Measurements from ENCODE around the gene NUTM1. TPM values are rescaled to one million over a fixed set of nuclear protein-coding genes. Genes with fewer than 3 reads are reported as not detected.

NUTM1 gene
- total RNA-seq, 1 experiment from 2014 or later = 0.07 TPM

- peak; percentile 96 for ATAC-seq
- DNase-seq (ENCODE audit: low read depth, low spot score) = peak; percentile 65
- H3K4me3 ChIP-seq (replicated peaks in 1 of 2; ENCODE audit: low read depth in 1 of 2, low read length in 2 of 2) = peak within 1 kb of the TSS; percentile 55 to 68
- ChIA-PET POLR2A (interaction anchor here (1.0 to 1.9 kb wide), 9 partner anchors 8 to 129 kb away, joined by 3 to 9 read pairs (median 4); no protein-coding TSS in a partner anchor), RAD21 (ENCODE audit: low non-redundant PET in 1 of 2, low total read pairs in 2 of 2, uncharacterized antibody in 2 of 2, unreplicated experiment in 2 of 2) (interaction anchor here in 1 of 2 experiments (0.7 kb wide), 1 partner anchor 24 kb away, joined by 8 read pairs; no protein-coding TSS in a partner anchor), CTCF (interaction anchor here (1.0 kb wide), 2 partner anchors 128 to 250 kb away, joined by 3 to 4 read pairs; partner anchors contain the start of gene KATNBL1)
- no TSS peak for BruUV-seq (replicated peaks)
- no peak within 1 kb of the TSS for H2AFZ ChIP-seq (ENCODE audit: low read depth, low read length, poor library complexity, severe bottlenecking)
- H3K4me1 ChIP-seq (ENCODE audit: control insufficient read depth in 1 of 2, insufficient read depth in 2 of 2, low read length in 2 of 2) = peaks cover 10 to 29% of the 10 kb centered on the region in 2 experiments; a peak in 3 of 4 replicates
- H4K20me1 ChIP-seq (ENCODE audit: insufficient read depth) = no peaks in the 10 kb centered on the region
- H3K27me3 ChIP-seq (ENCODE audit: insufficient read depth, low read length) = no peaks in the 10 kb centered on the region
- H3K9me2 ChIP-seq (ENCODE audit: insufficient read depth) = no peaks in the 10 kb centered on the region
- intact Hi-C loops (cut with micrococcal nuclease) = loop anchor here (5.0 kb wide), 1 partner anchor 100 kb away; no protein-coding TSS in a partner anchor
- peak within 1 kb of the TSS; percentile 63 for H3K9ac ChIP-seq (ENCODE audit: low read length)
- peak within 1 kb of the TSS; percentile 91 for H3K4me2 ChIP-seq (ENCODE audit: low read length)
- TF ChIP-seq MAX (IDR thresholded peaks at IDR 0.05) (0 out of 2 replicates have a peak, but pooled peaks have one; percentile 29), POLR2AphosphoS5 (IDR thresholded peaks at IDR 0.05; ENCODE audit: low read depth, low read length) (peak; percentile 63), YY1 (IDR thresholded peaks at IDR 0.05; ENCODE audit: extremely low read depth, insufficient replicate concordance, low read depth, low read length) (no peak), JUND (IDR thresholded peaks at IDR 0.05) (0 out of 2 replicates have a peak, but pooled peaks have one; percentile 12), SP1 (IDR thresholded peaks at IDR 0.05; ENCODE audit: low read depth) (no peak)
- H3K9me3 ChIP-seq (ENCODE audit: control insufficient read depth in 1 of 2, insufficient read depth in 1 of 2, low read depth in 1 of 2, low read length in 2 of 2) = no peaks in the 10 kb centered on the region
- H3K36me3 ChIP-seq (ENCODE audit: control insufficient read depth in 1 of 2, insufficient read depth in 2 of 2, low read length in 2 of 2) = peaks cover 20 to 32% of the 10 kb centered on the region in 2 experiments
- peak within 1 kb of the TSS; percentile 68 for H3K27ac ChIP-seq (ENCODE audit: low read depth, low read length)
- H3K79me2 ChIP-seq (ENCODE audit: insufficient read depth, low read length) = peaks cover 39% of the 10 kb centered on the region
Observed at GRCh38 chr15:34337557-34338306, 5.4 kb upstream of the NUTM1 start, which contains the start of gene SLC12A6. Gene SLC12A6, minus strand, starts transcription at chr15:34337781. Its CDS starts 1,101 bp downstream, at chr15:34336680.

- Histone ChIP-seq H3K4me2 (ENCODE audit: low read length) (peak overlapping the region; percentile 91), H3K4me1 (ENCODE audit: control insufficient read depth in 1 of 2, insufficient read depth in 2 of 2, low read length in 2 of 2) (peaks cover 10 to 32% of the 10 kb centered on the region in 2 experiments; a peak in 3 of 4 replicates), H3K36me3 (ENCODE audit: control insufficient read depth in 1 of 2, insufficient read depth in 2 of 2, low read length in 2 of 2) (peaks cover 20 to 32% of the 10 kb centered on the region in 2 experiments), H2AFZ (ENCODE audit: low read depth, low read length, poor library complexity, severe bottlenecking) (no peak overlapping the region), H3K9me2 (ENCODE audit: insufficient read depth) (no peaks in the 10 kb centered on the region), H3K27ac (ENCODE audit: low read depth, low read length) (peak overlapping the region; percentile 68; the same call in 1 of the 2 replicates), H3K9me3 (ENCODE audit: control insufficient read depth in 1 of 2, insufficient read depth in 1 of 2, low read depth in 1 of 2, low read length in 2 of 2) (no peaks in the 10 kb centered on the region), H3K4me3 (replicated peaks in 1 of 2; ENCODE audit: low read depth in 1 of 2, low read length in 2 of 2) (peak overlapping the region; percentile 15 to 68), H3K9ac (ENCODE audit: low read length) (peak overlapping the region; percentile 63), H4K20me1 (ENCODE audit: insufficient read depth) (no peaks in the 10 kb centered on the region), H3K79me2 (ENCODE audit: insufficient read depth, low read length) (peaks cover 41% of the 10 kb centered on the region), H3K27me3 (ENCODE audit: insufficient read depth, low read length) (no peaks in the 10 kb centered on the region)
- no TSS peak for BruUV-seq (replicated peaks)
- ChIA-PET POLR2A (interaction anchor here (1.0 to 1.9 kb wide), 8 partner anchors 9 to 130 kb away, joined by 3 to 9 read pairs (median 4); no protein-coding TSS in a partner anchor), CTCF (interaction anchor here (1.0 kb wide), 3 partner anchors 27 to 250 kb away, joined by 3 to 4 read pairs (median 3); partner anchors contain the start of gene KATNBL1), RAD21 (ENCODE audit: low non-redundant PET in 1 of 2, low total read pairs in 2 of 2, uncharacterized antibody in 2 of 2, unreplicated experiment in 2 of 2) (no interaction called here)
- intact Hi-C loops (cut with micrococcal nuclease) = loop anchor here (5.0 kb wide), 1 partner anchor 101 kb away; no protein-coding TSS in a partner anchor
- TF ChIP-seq SIN3A (IDR thresholded peaks at IDR 0.05; ENCODE audit: low read depth) (no peak), CBX3 (IDR thresholded peaks at IDR 0.05; ENCODE audit: low read depth) (no peak), SRF (IDR thresholded peaks at IDR 0.05; ENCODE audit: low read depth) (no peak), CEBPB (IDR thresholded peaks at IDR 0.05; ENCODE audit: low read depth) (no peak), POLR2A (IDR thresholded peaks at IDR 0.05; ENCODE audit: borderline replicate concordance, extremely low read depth, insufficient read depth, insufficient read length) (no peak), EZH2 (IDR thresholded peaks at IDR 0.05) (no peak)
- DNase-seq (ENCODE audit: low read depth, low spot score) (no peak), ATAC-seq (no peak)
Observed at GRCh38 chr15:34338347-34338746, 4.8 kb upstream of the NUTM1 start.

Measured in HCT116 (cell line).